VCaP (cell line): ENCODE data around the gene FOXC2.

Source experiments
- H3K27ac ChIP-seq: fragments of 450-650 bp; 2 replicates; pipeline ENCODE4 v1.5.1; 2017
- CTCF ChIP-seq: fragments of 450-650 bp; conservative IDR thresholded peaks from 2 replicates; pipeline ENCODE4 v1.5.1; 2017; ENCODE audit warnings: mild to moderate bottlenecking, moderate library complexity

The FOXC2 gene

GRCh38 chr16:86590501-86591144 lies 24.0 kb downstream of the FOXC2 start:
- H3K27ac ChIP-seq, result no peak overlapping the region

GRCh38 chr16:86591270-86591669 lies 24.6 kb downstream of the FOXC2 start:
- TF ChIP-seq CTCF, result no peak
- no peak overlapping the region for H3K27ac ChIP-seq

More at GRCh38 chr16:86590501-86591144, 24.0 kb downstream of the FOXC2 start:
- no peak for TF ChIP-seq CTCF

GRCh38 chr16:86593913-86594620 lies 27.4 kb downstream of the FOXC2 start:
- H3K27ac ChIP-seq, result no peak overlapping the region
- TF ChIP-seq CTCF, result no peak

- H3K27ac ChIP-seq, result no peak overlapping the region
Observed at GRCh38 chr16:86594721-86595120, 28.1 kb downstream of the FOXC2 start.

GRCh38 chr16:86595983-86596605 lies 29.5 kb downstream of the FOXC2 start:
- TF ChIP-seq CTCF, result no peak
- H3K27ac ChIP-seq, result no peak overlapping the region

More at GRCh38 chr16:86594721-86595120, 28.1 kb downstream of the FOXC2 start:
- no peak for TF ChIP-seq CTCF

- no peak overlapping the region for H3K27ac ChIP-seq
- TF ChIP-seq CTCF, result no peak
Observed at GRCh38 chr16:86597126-86597879, 30.7 kb downstream of the FOXC2 start.
